HCT116 (cell line): Measurements from ENCODE around the gene ELL2.

Source experiments
- EZH2 ChIP-seq: fragments of 200-600 bp; sonication (generic); IDR thresholded peaks from 2 replicates; pipeline ENCODE4 v1.6.1; 2017; ENCODE audit warnings: antibody characterized with exemption, mixed run types
- POLR2A ChIP-seq: IDR thresholded peaks from 2 replicates; pipeline ENCODE4 v1.7.0; 2011; ENCODE audit warnings: borderline replicate concordance; ENCODE audit not compliant: insufficient read depth, insufficient read length; ENCODE audit errors: extremely low read depth
- POLR2AphosphoS5 ChIP-seq: IDR thresholded peaks from 2 replicates; pipeline ENCODE4 v1.6.1; 2011; ENCODE audit warnings: mild to moderate bottlenecking, low read depth, low read length, moderate library complexity
- SIN3A ChIP-seq: IDR thresholded peaks from 2 replicates; pipeline ENCODE4 v1.6.1; 2012; ENCODE audit warnings: low read depth
- TF ChIP-seq, protein P1 (sequence below), 3 experiments: fragments of 200-600 bp in 1 of 3; sonication (generic) in 1 of 3; IDR thresholded peaks in 2 of 3; conservative IDR thresholded peaks in 1 of 3; 2 replicates each; pipeline ENCODE4 v1.5.1; 2012 to 2017; ENCODE audit warnings: low read depth in 2 of 3, low read length in 2 of 3, antibody characterized with exemption in 1 of 3, borderline replicate concordance in 1 of 3, control low read depth in 1 of 3, mild to moderate bottlenecking in 1 of 3, mixed read lengths in 1 of 3, mixed run types in 1 of 3, moderate library complexity in 1 of 3; ENCODE audit not compliant: insufficient read depth in 1 of 3
- TF ChIP-seq, protein P2 (sequence below): IDR thresholded peaks from 2 replicates; pipeline ENCODE4 v1.6.1; 2012; ENCODE audit warnings: low read depth

DNA sequence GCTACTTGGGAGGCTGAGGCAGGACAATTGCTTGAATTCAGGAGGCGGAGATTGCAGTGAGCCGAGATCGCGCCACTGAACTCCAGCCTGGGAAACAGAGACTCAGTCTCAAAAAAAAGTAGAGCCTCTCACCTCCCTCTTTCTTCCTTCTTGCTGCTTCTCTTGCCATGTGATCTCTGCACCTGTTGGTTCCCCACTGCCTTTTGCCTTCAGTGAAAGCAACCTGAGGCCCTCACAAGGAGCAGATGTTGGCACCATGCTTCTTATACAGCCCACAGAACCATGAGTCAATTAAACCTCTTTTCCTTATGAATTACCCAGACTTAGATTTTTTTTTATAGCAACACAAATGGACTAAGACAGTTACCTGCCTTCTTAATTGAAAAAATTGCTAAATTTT, 93.5 kb downstream of the ELL2 start:
- TF ChIP-seq POLR2AphosphoS5 (no peak), EZH2 (no peak), SIN3A (no peak), POLR2A (no peak)
- TF ChIP-seq, protein P1, sequence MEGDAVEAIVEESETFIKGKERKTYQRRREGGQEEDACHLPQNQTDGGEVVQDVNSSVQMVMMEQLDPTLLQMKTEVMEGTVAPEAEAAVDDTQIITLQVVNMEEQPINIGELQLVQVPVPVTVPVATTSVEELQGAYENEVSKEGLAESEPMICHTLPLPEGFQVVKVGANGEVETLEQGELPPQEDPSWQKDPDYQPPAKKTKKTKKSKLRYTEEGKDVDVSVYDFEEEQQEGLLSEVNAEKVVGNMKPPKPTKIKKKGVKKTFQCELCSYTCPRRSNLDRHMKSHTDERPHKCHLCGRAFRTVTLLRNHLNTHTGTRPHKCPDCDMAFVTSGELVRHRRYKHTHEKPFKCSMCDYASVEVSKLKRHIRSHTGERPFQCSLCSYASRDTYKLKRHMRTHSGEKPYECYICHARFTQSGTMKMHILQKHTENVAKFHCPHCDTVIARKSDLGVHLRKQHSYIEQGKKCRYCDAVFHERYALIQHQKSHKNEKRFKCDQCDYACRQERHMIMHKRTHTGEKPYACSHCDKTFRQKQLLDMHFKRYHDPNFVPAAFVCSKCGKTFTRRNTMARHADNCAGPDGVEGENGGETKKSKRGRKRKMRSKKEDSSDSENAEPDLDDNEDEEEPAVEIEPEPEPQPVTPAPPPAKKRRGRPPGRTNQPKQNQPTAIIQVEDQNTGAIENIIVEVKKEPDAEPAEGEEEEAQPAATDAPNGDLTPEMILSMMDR (IDR thresholded peaks at IDR 0.05 in 2 of 3, conservative IDR thresholded peaks at IDR 0.05 in 1 of 3; ENCODE audit: borderline replicate concordance in 1 of 3, insufficient read depth in 1 of 3, low read depth in 2 of 3, low read length in 2 of 3): no peak
- TF ChIP-seq, protein P2, sequence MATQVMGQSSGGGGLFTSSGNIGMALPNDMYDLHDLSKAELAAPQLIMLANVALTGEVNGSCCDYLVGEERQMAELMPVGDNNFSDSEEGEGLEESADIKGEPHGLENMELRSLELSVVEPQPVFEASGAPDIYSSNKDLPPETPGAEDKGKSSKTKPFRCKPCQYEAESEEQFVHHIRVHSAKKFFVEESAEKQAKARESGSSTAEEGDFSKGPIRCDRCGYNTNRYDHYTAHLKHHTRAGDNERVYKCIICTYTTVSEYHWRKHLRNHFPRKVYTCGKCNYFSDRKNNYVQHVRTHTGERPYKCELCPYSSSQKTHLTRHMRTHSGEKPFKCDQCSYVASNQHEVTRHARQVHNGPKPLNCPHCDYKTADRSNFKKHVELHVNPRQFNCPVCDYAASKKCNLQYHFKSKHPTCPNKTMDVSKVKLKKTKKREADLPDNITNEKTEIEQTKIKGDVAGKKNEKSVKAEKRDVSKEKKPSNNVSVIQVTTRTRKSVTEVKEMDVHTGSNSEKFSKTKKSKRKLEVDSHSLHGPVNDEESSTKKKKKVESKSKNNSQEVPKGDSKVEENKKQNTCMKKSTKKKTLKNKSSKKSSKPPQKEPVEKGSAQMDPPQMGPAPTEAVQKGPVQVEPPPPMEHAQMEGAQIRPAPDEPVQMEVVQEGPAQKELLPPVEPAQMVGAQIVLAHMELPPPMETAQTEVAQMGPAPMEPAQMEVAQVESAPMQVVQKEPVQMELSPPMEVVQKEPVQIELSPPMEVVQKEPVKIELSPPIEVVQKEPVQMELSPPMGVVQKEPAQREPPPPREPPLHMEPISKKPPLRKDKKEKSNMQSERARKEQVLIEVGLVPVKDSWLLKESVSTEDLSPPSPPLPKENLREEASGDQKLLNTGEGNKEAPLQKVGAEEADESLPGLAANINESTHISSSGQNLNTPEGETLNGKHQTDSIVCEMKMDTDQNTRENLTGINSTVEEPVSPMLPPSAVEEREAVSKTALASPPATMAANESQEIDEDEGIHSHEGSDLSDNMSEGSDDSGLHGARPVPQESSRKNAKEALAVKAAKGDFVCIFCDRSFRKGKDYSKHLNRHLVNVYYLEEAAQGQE: no peak
